ENCODE measurements around the gene NOTUM. TPM values are rescaled to one million over a fixed set of nuclear protein-coding genes. Genes with fewer than 3 reads are reported as not detected.

NOTUM gene
- total RNA-seq, 3 donors from 2014 or later = 0.13 TPM; not detected in 2

- no peak for DNase-seq
- no peaks in the 10 kb centered on the region for H3K9me3 ChIP-seq
- peaks cover 9% of the 10 kb centered on the region for H3K36me3 ChIP-seq (ENCODE audit: low read depth)
- no peak for TF ChIP-seq CTCF (IDR thresholded peaks at IDR 0.05)
- H3K4me1 ChIP-seq (ENCODE audit: low read depth) = peaks cover 22% of the 10 kb centered on the region
- intact Hi-C loops (cut with DNase I, micrococcal nuclease) = no loop called here
- no peak overlapping the region for H3K4me3 ChIP-seq
- ATAC-seq = no peak
These were observed 48.3 kb downstream of the NOTUM start for GRCh38 chr17:81912441-81913309.

- no peak overlapping the region for H3K4me3 ChIP-seq
- TF ChIP-seq CTCF (IDR thresholded peaks at IDR 0.05) = no peak
- DNase-seq = no peak
- intact Hi-C loops (cut with DNase I, micrococcal nuclease) = no loop called here
- no peaks in the 10 kb centered on the region for H3K9me3 ChIP-seq
- no peak for ATAC-seq
- H3K4me1 ChIP-seq (ENCODE audit: low read depth) = peaks cover 22% of the 10 kb centered on the region
- H3K36me3 ChIP-seq (ENCODE audit: low read depth) = peaks cover 9% of the 10 kb centered on the region
These were observed 49.0 kb downstream of the NOTUM start for GRCh38 chr17:81911969-81912368.

- Histone ChIP-seq H3K9me3 (no peaks in the 10 kb centered on the region), H3K4me1 (ENCODE audit: low read depth) (peaks cover 17% of the 10 kb centered on the region), H3K4me3 (peak within 1 kb of the TSS; percentile 70), H3K36me3 (ENCODE audit: low read depth) (peaks cover 9% of the 10 kb centered on the region)
- ATAC-seq = peak; percentile 94
- intact Hi-C loops (cut with DNase I, micrococcal nuclease) = no loop called here
- TF ChIP-seq CTCF (IDR thresholded peaks at IDR 0.05) = no peak
- peak; percentile 94 to 96 (median 96) for DNase-seq
These were observed 49.6 kb downstream of the NOTUM start, which contains the start of gene PCYT2 for GRCh38 chr17:81911277-81911961. TSS of gene PCYT2 (minus strand) at chr17:81911399. CDS start at chr17:81911355, 44 bp downstream.

- DNase-seq = no peak
These were observed 50.1 kb downstream of the NOTUM start for GRCh38 chr17:81910840-81911276.

More at GRCh38 chr17:81910840-81911276, 50.1 kb downstream of the NOTUM start:
- peak; percentile 18 for ATAC-seq
- H3K4me1 ChIP-seq (ENCODE audit: low read depth) = peaks cover 12% of the 10 kb centered on the region
- peaks cover 9% of the 10 kb centered on the region for H3K36me3 ChIP-seq (ENCODE audit: low read depth)
- peak overlapping the region; percentile 70 for H3K4me3 ChIP-seq
- intact Hi-C loops (cut with DNase I, micrococcal nuclease) = no loop called here
- no peaks in the 10 kb centered on the region for H3K9me3 ChIP-seq
- no peak for TF ChIP-seq CTCF (IDR thresholded peaks at IDR 0.05)
